ENCODE data around the gene EIF4B. TPM values are rescaled to one million over a fixed set of nuclear protein-coding genes. Genes with fewer than 3 reads are reported as not detected.

Gene EIF4B
- total RNA-seq = 100 to 1,000 TPM; 355 to 389 TPM
- long read RNA-seq, full-length matches to known transcripts = 139 of 247 reads
- long read RNA-seq, partial matches to known transcripts = 100 of 247 reads
- long read RNA-seq, other reads (novel, unspliced or antisense) = 8 of 247 reads

- intact Hi-C loops (cut with DNase I, micrococcal nuclease) = no loop called here
- DNase-seq = peak; percentile 100
- peak; percentile 91 for ATAC-seq
These were observed at the start of gene EIF4B for GRCh38 chr12:53005986-53006809. Gene EIF4B (plus strand): TSS chr12:53006456. CDS start chr12:53006484, 28 bp downstream.

- DNase-seq (no peak), ATAC-seq (no peak)
- intact Hi-C loops (cut with DNase I, micrococcal nuclease) = no loop called here
These were observed 49.3 kb upstream of the EIF4B start for GRCh38 chr12:52956987-52957386.

GRCh38 chr12:52964556-52965336 is 41.5 kb upstream of the EIF4B start:
- peak; percentile 33 for ATAC-seq
- intact Hi-C loops (cut with DNase I, micrococcal nuclease) = no loop called here
- no peak for DNase-seq

DNA sequence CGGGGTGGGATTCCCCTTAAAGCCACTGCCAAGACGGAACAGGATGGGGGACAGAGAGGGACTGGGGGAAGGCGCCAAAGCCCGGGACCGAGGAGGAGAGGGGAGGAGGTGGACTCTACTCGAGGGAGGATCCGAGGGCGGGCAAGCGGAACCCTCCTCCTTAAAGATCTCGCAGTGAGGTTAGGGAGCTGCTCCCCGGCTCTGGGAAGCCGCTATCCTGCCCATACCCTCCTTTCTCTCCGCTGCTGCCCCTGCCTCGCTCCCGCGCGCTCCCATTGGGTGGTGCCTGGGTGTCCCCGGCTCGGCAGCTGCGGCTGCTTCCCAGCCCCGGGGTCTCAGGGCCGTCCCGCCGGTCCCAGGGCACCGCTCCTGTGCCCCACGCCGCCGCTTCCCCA is 40.9 kb upstream of the EIF4B start:
- intact Hi-C loops (cut with DNase I, micrococcal nuclease) = no loop called here
- ATAC-seq = no peak
- DNase-seq = peak in 1 of 2 donors; percentile 65

DNA sequence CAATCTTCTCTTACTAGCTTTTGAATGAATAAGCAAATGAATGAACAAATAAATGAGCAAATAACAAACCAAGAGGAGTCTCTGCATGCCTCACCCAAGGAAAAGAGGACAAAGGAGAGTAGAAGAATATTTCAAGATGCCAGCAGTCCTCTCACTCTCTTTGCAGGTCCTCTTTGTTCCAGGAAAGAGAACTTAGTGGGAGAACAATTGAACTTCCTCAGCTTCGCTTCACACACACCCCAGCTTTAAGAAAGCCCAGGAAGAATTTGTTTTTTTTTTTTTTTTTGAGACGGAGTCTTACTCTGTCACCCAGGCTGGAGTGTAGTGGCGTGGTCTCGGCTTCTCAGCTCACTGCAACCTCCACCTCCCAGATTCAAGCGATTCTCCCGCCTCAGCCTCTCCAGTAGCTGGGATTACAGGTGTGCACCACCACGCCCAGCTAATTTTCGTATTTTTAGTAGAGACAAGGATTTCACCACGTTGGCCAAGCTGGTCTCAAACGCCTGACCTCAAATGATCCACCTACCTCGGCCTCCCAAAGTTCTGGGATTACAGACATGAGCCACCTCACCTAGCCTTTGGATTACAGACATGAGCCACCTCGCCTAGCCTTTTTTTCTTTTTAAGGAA is 37.0 kb upstream of the EIF4B start:
- intact Hi-C loops (cut with DNase I, micrococcal nuclease) = no loop called here
- DNase-seq (no peak), ATAC-seq (no peak)

DNA sequence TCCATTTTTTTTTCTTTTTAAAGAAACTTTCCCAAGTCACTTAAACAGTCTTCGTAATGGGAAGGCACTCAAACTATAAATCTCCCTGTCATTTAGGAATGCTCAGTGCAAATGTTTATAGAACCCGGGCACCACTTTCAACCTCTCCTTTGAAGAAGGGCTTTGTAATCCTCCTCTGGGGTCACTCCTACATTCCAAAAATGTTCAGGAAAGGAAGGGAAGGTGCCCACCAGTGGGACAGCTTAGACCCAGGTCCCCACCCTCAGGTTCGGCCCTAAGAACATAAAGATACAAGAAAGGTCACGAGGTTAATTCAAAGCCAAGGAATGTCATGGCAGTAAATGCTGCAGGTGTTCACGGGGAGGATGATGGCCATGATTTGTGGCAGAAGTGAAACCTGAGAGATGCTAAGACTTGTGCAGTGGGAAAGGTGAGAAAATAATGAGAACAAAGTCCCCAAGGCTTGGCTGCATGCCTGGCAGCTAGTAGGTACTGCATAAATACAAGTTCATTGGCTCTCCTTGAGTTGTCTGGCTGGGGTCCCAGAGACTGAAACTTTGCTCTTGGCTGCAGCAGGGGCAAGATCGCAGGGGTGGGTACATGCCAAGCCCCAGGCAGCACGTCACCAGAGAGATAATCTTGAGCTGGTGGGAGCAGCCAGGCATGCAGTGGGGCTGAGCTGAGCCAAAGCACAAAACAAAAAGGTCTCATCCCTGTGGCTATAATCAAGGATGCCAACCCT is 36.3 kb upstream of the EIF4B start:
- ATAC-seq (peak; percentile 83), DNase-seq (peak; percentile 85 to 92)
- intact Hi-C loops (cut with DNase I, micrococcal nuclease) = no loop called here

GRCh38 chr12:52971679-52972329 is 34.5 kb upstream of the EIF4B start:
- intact Hi-C loops (cut with DNase I, micrococcal nuclease) = no loop called here

GRCh38 chr12:52975204-52975603 is 31.1 kb upstream of the EIF4B start:
- intact Hi-C loops (cut with DNase I, micrococcal nuclease) = loop anchor here in 1 of 2 donors (5.0 kb wide), 1 partner anchor 88 kb away; no protein-coding TSS in a partner anchor
- DNase-seq (no peak), ATAC-seq (peak; percentile 22)

More at GRCh38 chr12:52971679-52972329, 34.5 kb upstream of the EIF4B start:
- peak; percentile 40 to 70 for DNase-seq
- peak; percentile 62 for ATAC-seq

- ATAC-seq = peak; percentile 66
- intact Hi-C loops (cut with DNase I, micrococcal nuclease) = loop anchor here in 1 of 2 donors (5.0 kb wide), 1 partner anchor 89 kb away; no protein-coding TSS in a partner anchor
- peak; percentile 71 for DNase-seq
These were observed 30.3 kb upstream of the EIF4B start for GRCh38 chr12:52975820-52976573.

- ATAC-seq (no peak), DNase-seq (no peak)
- intact Hi-C loops (cut with DNase I, micrococcal nuclease) = loop anchor here in 1 of 2 donors (5.0 kb wide), 1 partner anchor 89 kb away; no protein-coding TSS in a partner anchor
These were observed 29.6 kb upstream of the EIF4B start for GRCh38 chr12:52976574-52977071.

DNA sequence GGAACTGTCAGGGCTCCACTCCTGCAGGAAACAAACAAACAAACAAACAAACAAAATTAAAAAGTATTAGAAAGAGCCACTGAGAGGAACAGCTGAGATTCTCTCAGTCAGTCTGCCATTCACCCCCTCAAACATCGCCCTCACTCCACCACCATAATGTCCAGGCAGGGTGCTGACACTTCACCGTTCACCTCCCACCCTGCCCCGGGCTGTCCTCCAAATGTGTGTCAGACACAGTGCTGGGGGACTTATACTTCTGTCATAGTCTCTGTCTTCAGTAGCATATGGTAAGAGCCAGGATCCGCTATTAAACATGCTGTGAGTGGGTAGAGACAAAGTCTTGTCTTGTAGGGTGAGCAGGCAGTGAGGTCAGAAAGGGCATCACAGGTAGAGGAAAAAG is 29.1 kb upstream of the EIF4B start:
- DNase-seq (no peak), ATAC-seq (no peak)
- intact Hi-C loops (cut with DNase I, micrococcal nuclease) = loop anchor here in 1 of 2 donors (5.0 kb wide), 1 partner anchor 90 kb away; no protein-coding TSS in a partner anchor

- no peak for ATAC-seq
- intact Hi-C loops (cut with DNase I, micrococcal nuclease) = loop anchor here in 1 of 2 donors (2.0 to 10.0 kb wide), 2 partner anchors 95 to 395 kb away; no protein-coding TSS in a partner anchor
- DNase-seq = no peak
These were observed 26.1 kb upstream of the EIF4B start for GRCh38 chr12:52980096-52980649.

- DNase-seq (peak; percentile 86 to 92), ATAC-seq (peak; percentile 88)
- intact Hi-C loops (cut with DNase I, micrococcal nuclease) = loop anchor here in 1 of 2 donors (2.0 to 10.0 kb wide), 2 partner anchors 96 to 396 kb away; no protein-coding TSS in a partner anchor
These were observed 25.4 kb upstream of the EIF4B start for GRCh38 chr12:52980650-52981423.

- DNase-seq (no peak), ATAC-seq (no peak)
- intact Hi-C loops (cut with DNase I, micrococcal nuclease) = loop anchor here in 1 of 2 donors (10.0 kb wide), 1 partner anchor 399 kb away; no protein-coding TSS in a partner anchor
These were observed 22.1 kb upstream of the EIF4B start for GRCh38 chr12:52984136-52984535.

DNA sequence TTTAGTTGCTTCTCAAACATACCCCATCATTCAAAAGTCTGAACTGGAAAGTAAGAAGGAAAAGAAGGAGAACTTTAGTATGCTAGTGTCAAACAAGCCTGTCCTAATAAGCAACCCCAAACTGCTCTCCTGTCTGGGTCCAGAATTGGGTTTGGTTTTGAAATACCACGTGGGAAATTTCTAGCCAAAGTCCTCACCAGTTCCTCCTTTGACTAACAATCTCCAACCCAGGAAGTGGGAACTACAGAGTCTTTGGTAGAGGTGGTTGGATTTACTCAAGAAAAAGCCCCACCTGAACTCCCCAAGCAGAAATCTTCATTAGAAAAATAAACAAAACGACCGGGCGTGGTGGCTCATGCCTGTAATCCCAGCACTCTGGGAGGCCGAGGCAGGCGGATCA is 17.4 kb upstream of the EIF4B start:
- peak; percentile 61 for ATAC-seq
- intact Hi-C loops (cut with DNase I, micrococcal nuclease) = loop anchor here in 1 of 2 donors (10.0 kb wide), 1 partner anchor 404 kb away; no protein-coding TSS in a partner anchor
- DNase-seq = peak in 1 of 2 donors; percentile 37

Data from left colon (tissue), 2 donors.